Fibroblast of villous mesenchyme (primary cell): Measurements from ENCODE around the gene PIK3CD. TPM values are rescaled to one million over a fixed set of nuclear protein-coding genes. Genes with fewer than 3 reads are reported as not detected.

Experiments
- DNase-seq: peaks from one replicate; pipeline ENCODE4 v3.0.0-alpha.2; 2010; ENCODE audit warnings: low read depth
- H3K4me3 ChIP-seq: 2 replicates; pipeline ENCODE4 v1.5.1; 2011; ENCODE audit warnings: low read depth, mild to moderate bottlenecking, low read length
- total RNA-seq: library from RNA; depleted of rRNA; stranded (reverse); fragments of >200 nt; gene quantifications from 2 replicates; pipeline ENCODE4 v1.2.3, GENCODE V29; 2012
- TF ChIP-seq, protein P1 (sequence below): IDR thresholded peaks from 2 replicates; pipeline ENCODE4 v1.5.1; 2012; ENCODE audit warnings: low read depth, mild to moderate bottlenecking, low read length; ENCODE audit not compliant: insufficient read depth

PIK3CD gene
- total RNA-seq, 1 donor = 27.6 TPM

DNA sequence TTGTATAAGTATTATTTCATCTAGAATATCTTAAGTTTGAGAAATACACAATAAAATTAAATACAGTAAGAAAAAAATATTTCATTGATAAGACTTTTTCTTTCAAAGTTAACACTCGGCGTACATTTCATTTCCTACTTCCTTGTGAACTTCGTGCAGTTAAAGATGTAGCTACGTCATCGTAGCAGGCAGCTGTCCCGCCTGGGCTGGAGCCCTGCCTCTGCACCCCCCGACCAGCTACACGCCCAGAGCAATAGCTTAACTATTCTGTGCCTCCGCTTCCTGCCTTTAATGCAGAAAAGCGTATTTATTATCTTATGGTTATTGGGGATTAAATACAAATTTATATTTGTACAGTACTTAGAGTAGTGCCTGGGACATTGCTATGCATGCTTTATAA is 118.8 kb downstream of the PIK3CD start:
- TF ChIP-seq, protein P1, sequence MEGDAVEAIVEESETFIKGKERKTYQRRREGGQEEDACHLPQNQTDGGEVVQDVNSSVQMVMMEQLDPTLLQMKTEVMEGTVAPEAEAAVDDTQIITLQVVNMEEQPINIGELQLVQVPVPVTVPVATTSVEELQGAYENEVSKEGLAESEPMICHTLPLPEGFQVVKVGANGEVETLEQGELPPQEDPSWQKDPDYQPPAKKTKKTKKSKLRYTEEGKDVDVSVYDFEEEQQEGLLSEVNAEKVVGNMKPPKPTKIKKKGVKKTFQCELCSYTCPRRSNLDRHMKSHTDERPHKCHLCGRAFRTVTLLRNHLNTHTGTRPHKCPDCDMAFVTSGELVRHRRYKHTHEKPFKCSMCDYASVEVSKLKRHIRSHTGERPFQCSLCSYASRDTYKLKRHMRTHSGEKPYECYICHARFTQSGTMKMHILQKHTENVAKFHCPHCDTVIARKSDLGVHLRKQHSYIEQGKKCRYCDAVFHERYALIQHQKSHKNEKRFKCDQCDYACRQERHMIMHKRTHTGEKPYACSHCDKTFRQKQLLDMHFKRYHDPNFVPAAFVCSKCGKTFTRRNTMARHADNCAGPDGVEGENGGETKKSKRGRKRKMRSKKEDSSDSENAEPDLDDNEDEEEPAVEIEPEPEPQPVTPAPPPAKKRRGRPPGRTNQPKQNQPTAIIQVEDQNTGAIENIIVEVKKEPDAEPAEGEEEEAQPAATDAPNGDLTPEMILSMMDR = no peak
- no peak for DNase-seq

DNA sequence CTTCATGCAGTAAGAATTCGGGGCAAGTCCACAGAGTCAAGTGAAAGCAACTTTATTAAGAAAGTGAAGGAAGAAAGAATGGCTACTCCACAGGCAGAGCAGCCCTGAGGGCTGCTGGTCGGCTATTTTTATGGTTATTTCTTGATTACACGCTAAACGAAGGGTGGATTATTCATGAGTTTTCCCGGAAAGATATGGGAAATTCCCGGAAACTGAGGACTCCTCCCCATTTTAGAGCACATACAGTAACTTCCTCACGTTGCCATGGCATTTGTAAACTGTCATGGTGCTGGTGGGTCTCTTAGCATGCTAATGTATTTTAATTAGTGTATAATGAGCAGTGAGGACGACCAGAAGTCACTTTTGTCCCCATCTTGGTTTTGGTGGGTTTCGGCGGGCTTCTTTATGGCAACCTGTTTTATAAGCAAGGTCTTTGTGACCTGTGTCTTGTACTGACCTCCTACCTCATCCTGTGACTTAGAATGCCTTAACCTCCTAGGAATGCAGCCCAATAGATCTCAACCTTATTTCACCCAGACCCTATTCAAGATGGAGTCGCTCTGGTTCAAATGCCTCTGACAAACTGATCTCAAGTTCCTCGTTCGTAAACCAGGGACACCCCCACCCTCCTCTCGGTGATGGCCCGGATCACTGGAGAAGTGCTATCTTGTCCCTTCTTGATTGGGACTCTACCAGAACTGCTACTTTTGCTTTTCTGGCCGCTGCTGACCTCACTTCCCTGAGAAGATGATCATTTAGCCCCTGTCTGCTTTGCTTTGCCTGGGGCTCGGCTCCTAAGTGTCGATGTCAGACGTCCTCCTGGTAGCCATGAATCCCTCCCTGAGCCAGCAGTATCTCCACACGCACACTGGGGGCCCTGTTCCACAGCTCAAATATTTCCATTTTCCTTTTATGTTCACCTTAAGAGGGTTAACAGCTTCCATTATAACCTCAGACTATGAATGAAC is 123.5 kb downstream of the PIK3CD start:
- TF ChIP-seq, protein P1 = no peak
- no peak for DNase-seq
- no peak overlapping the region for H3K4me3 ChIP-seq

More for the DNA sequence above, 118.8 kb downstream of the PIK3CD start:
- H3K4me3 ChIP-seq = no peak overlapping the region

DNA sequence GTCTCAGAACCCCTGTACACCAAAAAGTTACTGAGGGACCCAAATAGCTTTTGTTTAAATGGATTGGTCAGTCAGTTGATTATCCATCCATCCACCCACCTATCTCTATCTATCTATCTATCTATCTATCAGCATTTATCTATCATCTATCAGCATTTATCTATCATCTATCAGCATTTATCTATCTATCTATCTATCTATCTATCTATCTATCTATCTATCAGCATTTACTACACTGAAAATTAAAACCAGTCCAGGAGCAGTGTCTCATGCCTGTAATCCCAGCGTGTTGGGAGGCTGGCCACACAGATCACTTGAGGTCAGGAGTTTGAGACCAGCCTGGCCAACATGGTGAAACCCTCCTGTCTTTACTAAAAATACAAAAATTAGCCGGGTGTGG is 125.2 kb downstream of the PIK3CD start:
- TF ChIP-seq, protein P1 = no peak
- no peak overlapping the region for H3K4me3 ChIP-seq
- DNase-seq = no peak

Other genes with a start within 250 kb of the PIK3CD start
- 5.5 and 6.5 TPM in 2 replicates for gene SLC25A33, start 112.3 kb upstream of the PIK3CD start, total RNA-seq
- gene TMEM201, start 62.8 kb upstream of the PIK3CD start, total RNA-seq = 6.8 and 6.9 TPM in 2 replicates
- gene CLSTN1, start 172.2 kb downstream of the PIK3CD start, total RNA-seq = 90.2 and 126 TPM in 2 replicates